Measurements from ENCODE around the gene GUCY1A1. TPM values are rescaled to one million over a fixed set of nuclear protein-coding genes. Genes with fewer than 3 reads are reported as not detected.

Gene GUCY1A1
- total and polyA plus RNA-seq, 2 of the 4 experiments (the other 2 are of a cell fraction) = 0.19 to 0.54 TPM

DNA sequence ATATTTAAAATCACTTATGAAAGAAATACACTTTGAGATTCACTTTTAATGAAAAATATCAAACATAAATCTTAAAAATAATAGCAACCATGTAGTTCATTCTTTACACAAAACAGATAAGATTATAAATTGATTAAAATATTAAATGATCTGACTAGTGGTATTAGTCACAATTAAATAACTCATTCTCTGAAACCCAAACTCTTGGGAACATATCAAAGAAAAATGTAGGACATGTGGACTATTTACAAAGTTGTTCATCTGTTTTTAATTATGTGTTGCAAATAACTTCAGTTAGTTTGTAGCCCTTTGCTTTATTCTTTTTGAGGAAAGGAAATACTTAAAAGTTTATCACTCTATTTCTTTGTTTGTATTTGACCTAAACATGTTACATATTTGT, 9.5 kb upstream of the GUCY1A1 start:
- ChIA-PET CTCF (no interaction called here), POLR2A (ENCODE audit: unreplicated experiment) (no interaction called here)
- Histone ChIP-seq H3K9me1 (ENCODE audit: insufficient read depth, low read length) (no peaks in the 10 kb centered on the region), H4K8ac (ENCODE audit: low read depth in 2 of 2, low read length in 2 of 2) (no peak overlapping the region), H3K9ac (ENCODE audit: low read depth, low read length) (no peak overlapping the region), H2AK9ac (replicated peaks; ENCODE audit: low read depth, low read length, poor library complexity) (no peak overlapping the region), H3K27me3 (ENCODE audit: control insufficient read depth, insufficient read depth, low read length) (no peaks in the 10 kb centered on the region), H3K14ac (replicated peaks; ENCODE audit: low read depth, low read length) (no peak overlapping the region), H3K27ac (ENCODE audit: insufficient read depth, low read length) (no peak overlapping the region), H2AK5ac (ENCODE audit: low read depth, low read length) (no peak overlapping the region), H3K4me3 (ENCODE audit: insufficient read depth, low read depth, low read length) (no peak overlapping the region), H4K5ac (ENCODE audit: low read depth, low read length) (no peak overlapping the region), H2AFZ (replicated peaks; ENCODE audit: low read length, poor library complexity) (no peak overlapping the region), H2BK120ac (ENCODE audit: low read depth, low read length) (no peak overlapping the region), H3K56ac (ENCODE audit: extremely low read depth, insufficient read depth, low read length) (no peak overlapping the region), H3K9me3 (ENCODE audit: control insufficient read depth, insufficient read depth, low read length) (no peaks in the 10 kb centered on the region), H4K20me1 (ENCODE audit: insufficient read depth, low read length) (no peaks in the 10 kb centered on the region), H2BK20ac (ENCODE audit: low read depth, low read length) (no peak overlapping the region), H3K4ac (ENCODE audit: low read depth, low read length) (no peak overlapping the region), H2BK5ac (ENCODE audit: low read depth, low read length, poor library complexity, severe bottlenecking) (no peak overlapping the region), H3K4me1 (ENCODE audit: control insufficient read depth, insufficient read depth, low read length) (no peaks in the 10 kb centered on the region), H3K23ac (ENCODE audit: low read depth, low read length) (no peak overlapping the region), H3K4me2 (ENCODE audit: low read depth, low read length) (no peak overlapping the region), H3K36me3 (ENCODE audit: control insufficient read depth, insufficient read depth, low read length) (no peaks in the 10 kb centered on the region), H2BK15ac (ENCODE audit: low read depth, low read length) (no peak overlapping the region), H3K18ac (ENCODE audit: low read depth, low read length) (no peak overlapping the region), H3K79me1 (ENCODE audit: low read depth in 1 of 2, low read length in 2 of 2) (no peaks in the 10 kb centered on the region), H4K91ac (ENCODE audit: insufficient read depth, low read depth, low read length) (no peak overlapping the region)
- DNase-seq (no peak), ATAC-seq (ENCODE audit: low read depth) (no peak)
- in situ Hi-C loops (cut with MboI; ENCODE audit: low sequenced_read_pairs) = no loop called here
- TF ChIP-seq ELK1 (IDR thresholded peaks at IDR 0.05; ENCODE audit: borderline replicate concordance, low read depth, low read length) (no peak), RCOR1 (IDR thresholded peaks at IDR 0.05; ENCODE audit: insufficient replicate concordance, low read length) (no peak), MAZ (IDR thresholded peaks at IDR 0.05; ENCODE audit: borderline replicate concordance, low read depth, low read length) (no peak), RAD21 (IDR thresholded peaks at IDR 0.05; ENCODE audit: low read length) (no peak), SMC3 (IDR thresholded peaks at IDR 0.05; ENCODE audit: low read depth, low read length) (no peak), USF2 (IDR thresholded peaks at IDR 0.05; ENCODE audit: low read depth, low read length) (no peak), POLR2A (IDR thresholded peaks at IDR 0.05; ENCODE audit: low read depth, low read length) (no peak), MAFK (IDR thresholded peaks at IDR 0.05; ENCODE audit: low read depth, low read length) (no peak), MXI1 (IDR thresholded peaks at IDR 0.05; ENCODE audit: borderline replicate concordance, low read depth, low read length) (no peak), RFX5 (IDR thresholded peaks at IDR 0.05; ENCODE audit: low read depth, low read length) (no peak), BHLHE40 (IDR thresholded peaks at IDR 0.05; ENCODE audit: low read depth, low read length) (no peak)
- dilution Hi-C loops (cut with HindIII; ENCODE audit: low sequenced_read_pairs, unreplicated experiment) = no loop called here
- intact Hi-C loops (cut with micrococcal nuclease) = no loop called here
- no TSS peak for BruUV-seq (replicated peaks)
